ENCODE data around the gene ARHGEF6. TPM values are rescaled to one million over a fixed set of nuclear protein-coding genes. Genes with fewer than 3 reads are reported as not detected.

The ARHGEF6 gene
- total RNA-seq, 1 donor from 2014 or later: 0.26 TPM

DNA sequence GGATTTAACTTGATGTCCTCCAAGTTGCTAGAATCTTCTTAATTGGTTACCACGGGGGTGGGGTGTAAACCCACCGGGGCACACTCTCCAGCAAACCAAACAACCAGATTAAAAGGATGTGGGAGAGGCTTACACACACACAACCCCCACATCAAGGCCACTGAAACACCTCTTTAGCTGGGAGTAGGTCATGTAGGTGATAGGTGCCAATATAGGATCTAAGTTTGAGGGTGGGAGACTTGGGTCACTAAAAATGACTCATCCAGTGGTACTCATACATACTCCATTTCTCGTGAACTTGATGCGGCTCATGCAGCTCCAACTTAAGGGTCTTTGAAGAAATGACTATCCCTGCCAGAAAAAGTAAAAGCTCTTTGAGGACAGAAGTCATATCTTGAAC, 153.3 kb downstream of the ARHGEF6 start:
- no peak overlapping the region for H3K4me3 ChIP-seq (ENCODE audit: low read depth, low read length)
- no peak for FAIRE-seq
- no peak for DNase-seq (ENCODE audit: low read depth)
- H3K36me3 ChIP-seq (ENCODE audit: control insufficient read depth, insufficient read depth, low read length): no peaks in the 10 kb centered on the region
- H3K27me3 ChIP-seq (ENCODE audit: control insufficient read depth, insufficient read depth, low read length): no peaks in the 10 kb centered on the region
- TF ChIP-seq, protein P1, sequence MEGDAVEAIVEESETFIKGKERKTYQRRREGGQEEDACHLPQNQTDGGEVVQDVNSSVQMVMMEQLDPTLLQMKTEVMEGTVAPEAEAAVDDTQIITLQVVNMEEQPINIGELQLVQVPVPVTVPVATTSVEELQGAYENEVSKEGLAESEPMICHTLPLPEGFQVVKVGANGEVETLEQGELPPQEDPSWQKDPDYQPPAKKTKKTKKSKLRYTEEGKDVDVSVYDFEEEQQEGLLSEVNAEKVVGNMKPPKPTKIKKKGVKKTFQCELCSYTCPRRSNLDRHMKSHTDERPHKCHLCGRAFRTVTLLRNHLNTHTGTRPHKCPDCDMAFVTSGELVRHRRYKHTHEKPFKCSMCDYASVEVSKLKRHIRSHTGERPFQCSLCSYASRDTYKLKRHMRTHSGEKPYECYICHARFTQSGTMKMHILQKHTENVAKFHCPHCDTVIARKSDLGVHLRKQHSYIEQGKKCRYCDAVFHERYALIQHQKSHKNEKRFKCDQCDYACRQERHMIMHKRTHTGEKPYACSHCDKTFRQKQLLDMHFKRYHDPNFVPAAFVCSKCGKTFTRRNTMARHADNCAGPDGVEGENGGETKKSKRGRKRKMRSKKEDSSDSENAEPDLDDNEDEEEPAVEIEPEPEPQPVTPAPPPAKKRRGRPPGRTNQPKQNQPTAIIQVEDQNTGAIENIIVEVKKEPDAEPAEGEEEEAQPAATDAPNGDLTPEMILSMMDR (IDR thresholded peaks at IDR 0.05; ENCODE audit: insufficient read depth, low read length, severe bottlenecking): no peak

DNA sequence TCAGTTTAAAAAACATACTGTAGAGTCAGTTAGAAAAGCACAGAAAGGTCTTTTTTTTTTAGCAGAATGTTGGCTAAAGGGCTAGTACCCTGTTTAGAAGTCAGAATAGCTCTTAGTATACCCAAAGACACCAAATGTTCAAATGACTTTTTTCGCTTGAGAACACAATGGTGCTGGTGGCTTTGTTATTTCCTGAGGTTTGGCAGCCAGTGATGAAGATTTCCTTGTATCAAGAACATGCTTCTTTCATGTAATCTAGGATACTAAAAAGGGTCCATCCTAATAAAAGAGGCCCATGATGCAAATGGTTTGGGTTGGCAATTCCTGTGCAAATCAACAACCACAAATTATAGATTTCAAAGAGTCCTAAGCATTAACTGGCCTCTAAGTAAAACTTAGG, 153.8 kb downstream of the ARHGEF6 start:
- no peaks in the 10 kb centered on the region for H3K27me3 ChIP-seq (ENCODE audit: control insufficient read depth, insufficient read depth, low read length)
- no peaks in the 10 kb centered on the region for H3K36me3 ChIP-seq (ENCODE audit: control insufficient read depth, insufficient read depth, low read length)
- H3K4me3 ChIP-seq (ENCODE audit: low read depth, low read length): no peak overlapping the region
- no peak for FAIRE-seq
- DNase-seq (ENCODE audit: low read depth): no peak
- TF ChIP-seq, protein P1 (IDR thresholded peaks at IDR 0.05; ENCODE audit: insufficient read depth, low read length, severe bottlenecking): no peak

DNA sequence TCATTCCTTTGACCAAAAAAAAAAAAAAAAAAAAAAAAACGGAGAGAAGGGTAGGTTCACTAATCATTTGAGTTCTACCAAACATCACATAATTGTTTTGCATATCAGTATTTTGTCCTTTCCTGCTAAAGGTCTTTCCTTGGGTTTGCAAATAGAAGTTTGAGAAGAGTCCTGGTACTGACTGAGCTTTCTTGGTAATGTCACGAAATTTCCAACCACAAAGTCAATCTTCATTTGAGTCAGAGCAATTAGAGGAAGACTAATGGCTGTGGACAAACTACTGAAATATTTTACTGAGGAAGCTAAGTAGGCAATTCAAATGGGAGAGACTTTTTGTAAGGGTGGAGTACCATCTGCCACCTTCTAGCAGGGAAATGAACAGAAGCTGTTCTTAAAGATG, 154.5 kb downstream of the ARHGEF6 start:
- no peak overlapping the region for H3K4me3 ChIP-seq (ENCODE audit: low read depth, low read length)
- no peak for FAIRE-seq

DNA sequence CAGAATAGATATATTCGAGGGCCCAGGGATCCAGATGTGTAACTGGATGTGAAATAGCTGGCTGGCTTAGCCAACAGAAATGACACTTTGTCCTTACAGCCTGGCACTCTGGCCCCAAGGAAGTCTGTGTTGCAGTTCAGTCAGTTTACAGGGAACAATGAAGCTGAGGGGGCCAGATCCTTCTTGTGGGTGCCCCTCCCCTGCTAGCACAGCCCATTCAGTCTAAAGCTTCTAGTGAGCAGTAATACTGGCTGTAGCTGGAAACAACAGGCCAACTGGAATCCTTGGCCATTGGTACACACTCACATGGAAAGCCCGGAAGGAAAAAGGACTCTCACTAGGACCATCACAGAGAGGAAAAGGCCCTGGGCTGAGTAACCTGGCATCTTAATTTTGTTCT, 155.5 kb downstream of the ARHGEF6 start:
- Histone ChIP-seq H3K36me3 (ENCODE audit: control insufficient read depth, insufficient read depth, low read length) (no peaks in the 10 kb centered on the region), H3K27me3 (ENCODE audit: control insufficient read depth, insufficient read depth, low read length) (no peaks in the 10 kb centered on the region), H3K4me3 (ENCODE audit: low read depth, low read length) (no peak overlapping the region)
- TF ChIP-seq, protein P1 (IDR thresholded peaks at IDR 0.05; ENCODE audit: insufficient read depth, low read length, severe bottlenecking): no peak
- no peak for DNase-seq (ENCODE audit: low read depth)
- no peak for FAIRE-seq

More for the DNA sequence above, 154.5 kb downstream of the ARHGEF6 start:
- no peak for DNase-seq (ENCODE audit: low read depth)
- no peaks in the 10 kb centered on the region for H3K27me3 ChIP-seq (ENCODE audit: control insufficient read depth, insufficient read depth, low read length)
- H3K36me3 ChIP-seq (ENCODE audit: control insufficient read depth, insufficient read depth, low read length): no peaks in the 10 kb centered on the region
- TF ChIP-seq, protein P1 (IDR thresholded peaks at IDR 0.05; ENCODE audit: insufficient read depth, low read length, severe bottlenecking): no peak

DNA sequence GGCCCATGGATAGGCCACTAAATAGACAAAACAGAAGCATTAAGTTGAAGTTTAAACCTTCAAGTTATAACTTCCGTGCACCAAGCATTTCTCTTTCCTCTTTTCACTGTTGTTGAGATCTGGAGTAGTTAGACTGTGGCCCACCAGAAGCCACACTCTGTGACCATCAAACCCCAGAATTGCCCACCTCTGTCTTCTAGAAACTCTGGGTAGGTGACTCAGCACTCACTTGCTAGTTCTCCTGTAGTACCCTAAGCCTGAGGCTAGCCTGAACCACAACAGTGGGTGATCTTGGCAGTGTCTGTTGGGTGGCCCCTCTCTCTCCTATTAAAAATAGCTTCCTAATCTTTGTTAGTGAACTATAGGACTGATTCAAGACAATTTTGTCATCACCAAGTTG, 157.3 kb downstream of the ARHGEF6 start:
- TF ChIP-seq, protein P1 (IDR thresholded peaks at IDR 0.05; ENCODE audit: insufficient read depth, low read length, severe bottlenecking): no peak
- no peaks in the 10 kb centered on the region for H3K36me3 ChIP-seq (ENCODE audit: control insufficient read depth, insufficient read depth, low read length)
- no peak for FAIRE-seq
- no peak for DNase-seq (ENCODE audit: low read depth)
- H3K4me3 ChIP-seq (ENCODE audit: low read depth, low read length): no peak overlapping the region
- no peaks in the 10 kb centered on the region for H3K27me3 ChIP-seq (ENCODE audit: control insufficient read depth, insufficient read depth, low read length)

DNA sequence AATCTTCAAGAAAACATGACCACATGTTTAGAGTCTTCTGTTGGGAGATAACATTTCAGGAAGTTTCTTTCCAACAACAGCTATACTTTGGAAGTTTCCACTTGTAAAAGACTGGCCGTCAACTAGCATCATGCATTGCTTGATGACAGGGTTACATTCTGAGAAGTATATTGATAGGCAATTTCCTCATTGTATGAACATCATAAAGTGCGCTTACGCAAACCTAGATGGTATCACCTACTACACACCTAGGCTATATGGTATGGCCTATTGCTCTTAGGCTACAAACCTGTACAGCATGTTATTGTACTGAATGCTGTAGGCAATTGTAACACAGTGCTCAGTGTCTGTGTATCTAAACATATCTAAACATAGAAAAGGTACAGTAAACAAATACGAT, 158.2 kb downstream of the ARHGEF6 start:
- DNase-seq (ENCODE audit: low read depth) (no peak), FAIRE-seq (no peak)
- Histone ChIP-seq H3K27me3 (ENCODE audit: control insufficient read depth, insufficient read depth, low read length) (no peaks in the 10 kb centered on the region), H3K36me3 (ENCODE audit: control insufficient read depth, insufficient read depth, low read length) (no peaks in the 10 kb centered on the region), H3K4me3 (ENCODE audit: low read depth, low read length) (no peak overlapping the region)
- TF ChIP-seq, protein P1 (IDR thresholded peaks at IDR 0.05; ENCODE audit: insufficient read depth, low read length, severe bottlenecking): no peak
